HG02798 (cell line): ENCODE data around the gene WIPF1.

Experiments used
- ATAC-seq: cut with Tn5 transposase; IDR thresholded peaks from one replicate; pipeline ENCODE4 v1.9.1; 2021; ENCODE audit warnings: mild to moderate bottlenecking; ENCODE audit not compliant: unreplicated experiment, poor library complexity

Gene WIPF1

GRCh38 chr2:174577967-174578589 is 19.5 kb downstream of the WIPF1 start:
- peak; percentile 62 for ATAC-seq

GRCh38 chr2:174575124-174575776 is 22.4 kb downstream of the WIPF1 start:
- no peak for ATAC-seq

- ATAC-seq = no peak
Measured at GRCh38 chr2:174574657-174575056, 22.9 kb downstream of the WIPF1 start.

GRCh38 chr2:174573621-174574081 is 24.0 kb downstream of the WIPF1 start:
- no peak for ATAC-seq

GRCh38 chr2:174572556-174572955 is 25.0 kb downstream of the WIPF1 start:
- ATAC-seq = no peak

- ATAC-seq = no peak
Measured at GRCh38 chr2:174571669-174572323, 25.8 kb downstream of the WIPF1 start.

GRCh38 chr2:174570318-174570958 is 27.2 kb downstream of the WIPF1 start:
- no peak for ATAC-seq

GRCh38 chr2:174569678-174570077 is 27.9 kb downstream of the WIPF1 start:
- ATAC-seq = no peak

GRCh38 chr2:174568425-174568824 is 29.2 kb downstream of the WIPF1 start:
- ATAC-seq = no peak

- no peak for ATAC-seq
Measured at GRCh38 chr2:174566871-174567270, 30.7 kb downstream of the WIPF1 start.

GRCh38 chr2:174563530-174564282 is 33.9 kb downstream of the WIPF1 start:
- ATAC-seq = no peak

- ATAC-seq = no peak
Measured at GRCh38 chr2:174561972-174562370, 35.6 kb downstream of the WIPF1 start.

GRCh38 chr2:174561283-174561971 is 36.2 kb downstream of the WIPF1 start:
- no peak for ATAC-seq

GRCh38 chr2:174560737-174561136 is 36.9 kb downstream of the WIPF1 start:
- ATAC-seq = no peak

GRCh38 chr2:174555998-174556397 is 41.6 kb downstream of the WIPF1 start:
- ATAC-seq = no peak

GRCh38 chr2:174554529-174555150 is 43.0 kb downstream of the WIPF1 start:
- ATAC-seq = no peak

- ATAC-seq = peak; percentile 49
Measured at GRCh38 chr2:174553811-174554493, 43.7 kb downstream of the WIPF1 start.

GRCh38 chr2:174552880-174553279 is 44.7 kb downstream of the WIPF1 start:
- ATAC-seq = no peak

- no peak for ATAC-seq
Measured at GRCh38 chr2:174551697-174552096, 45.9 kb downstream of the WIPF1 start.
